Activated CD8-positive, alpha-beta memory T cell treated with anti-CD3 and anti-CD28 coated beads for 48 hours (primary cell): Measurements from ENCODE around the gene KCNN1.
"Not testable (repeated sequence)": the region's sequence is repeated elsewhere in the genome, so short reads cannot be mapped to it uniquely, and the experiment has no call there.

ENCODE experiments used
- DNase-seq, 3 experiments: peaks; one replicate each; pipeline ENCODE4 v3.0.0-alpha.2; 2020; ENCODE audit warnings: low read depth in 2 of 3, low spot score in 2 of 3

The KCNN1 gene

GRCh38 chr19:17968362-17968761, 1.5 kb downstream of the KCNN1 start:
- no peak for DNase-seq

- DNase-seq, result no peak
These were observed 2.3 kb downstream of the KCNN1 start for GRCh38 chr19:17969096-17969792.

- no peak for DNase-seq
These were observed 5.3 kb downstream of the KCNN1 start for GRCh38 chr19:17972230-17972629.

GRCh38 chr19:17973759-17974158, 6.9 kb downstream of the KCNN1 start:
- DNase-seq, result no peak

- no peak for DNase-seq
These were observed 7.6 kb downstream of the KCNN1 start for GRCh38 chr19:17974551-17974950.

- DNase-seq, result no peak
These were observed 8.1 kb downstream of the KCNN1 start for GRCh38 chr19:17975032-17975431.

GRCh38 chr19:17977021-17977420, 10.1 kb downstream of the KCNN1 start:
- no peak for DNase-seq

- DNase-seq, result no peak
These were observed 10.6 kb downstream of the KCNN1 start for GRCh38 chr19:17977488-17977887.

GRCh38 chr19:17981611-17982010, 14.7 kb downstream of the KCNN1 start:
- DNase-seq, result no peak

GRCh38 chr19:17982430-17982829, 15.5 kb downstream of the KCNN1 start:
- no peak for DNase-seq

GRCh38 chr19:17985037-17985818, 18.3 kb downstream of the KCNN1 start:
- DNase-seq, result no peak

GRCh38 chr19:17986569-17986968, 19.7 kb downstream of the KCNN1 start:
- not testable (repeated sequence) for DNase-seq

GRCh38 chr19:17988161-17988560, 21.3 kb downstream of the KCNN1 start:
- DNase-seq, result no peak

- no peak for DNase-seq
These were observed 22.7 kb downstream of the KCNN1 start for GRCh38 chr19:17989425-17990094.

- no peak for DNase-seq
These were observed 26.3 kb downstream of the KCNN1 start for GRCh38 chr19:17993076-17993813.

- peak; percentile 63 to 92 (median 90) for DNase-seq
These were observed 30.0 kb downstream of the KCNN1 start for GRCh38 chr19:17996826-17997316.

- no peak for DNase-seq
These were observed 31.3 kb downstream of the KCNN1 start for GRCh38 chr19:17997969-17998826.

GRCh38 chr19:17998827-17999150, 31.9 kb downstream of the KCNN1 start:
- no peak for DNase-seq

GRCh38 chr19:17999684-18000479, 33.0 kb downstream of the KCNN1 start:
- DNase-seq, result no peak
